Aorta (tissue), 5 donors: ENCODE results near the gene STOX2. TPM values are rescaled to one million over a fixed set of nuclear protein-coding genes. Genes with fewer than 3 reads are reported as not detected.

Experiments used
- ATAC-seq: fragments of 200-7000 bp; cut with Tn5 transposase; one replicate; pipeline ENCODE4 v1.9.1; 2022; ENCODE audit warnings: moderate library complexity; ENCODE audit not compliant: low FRiP score
- DNase-seq, 2 donors: peaks; one replicate each; pipeline ENCODE4 v3.0.0-alpha.2; 2020
- H3K27ac ChIP-seq, 2 donors: one replicate each; pipeline ENCODE4 v1.5.1; 2013; ENCODE audit warnings: low read length in 2 of 2, mild to moderate bottlenecking in 2 of 2, moderate library complexity in 2 of 2, control low read depth in 1 of 2, inconsistent platforms in 1 of 2, low read depth in 1 of 2
- H3K27me3 ChIP-seq, 2 donors: one replicate each; pipeline ENCODE4 v1.6.1; 2013; ENCODE audit warnings: control low read depth in 1 of 2, low read length in 1 of 2, mild to moderate bottlenecking in 1 of 2, moderate library complexity in 1 of 2; ENCODE audit not compliant: insufficient read depth in 2 of 2, control insufficient read depth in 1 of 2
- H3K36me3 ChIP-seq, 2 donors: one replicate each; pipeline ENCODE4 v1.6.1; 2013; ENCODE audit warnings: control low read depth in 1 of 2, low read length in 1 of 2, mild to moderate bottlenecking in 1 of 2; ENCODE audit not compliant: insufficient read depth in 2 of 2, control insufficient read depth in 1 of 2
- H3K4me1 ChIP-seq, 2 donors: one replicate each; pipeline ENCODE4 v1.6.1; 2013; ENCODE audit warnings: low read length in 2 of 2, control low read depth in 1 of 2, mild to moderate bottlenecking in 1 of 2, moderate library complexity in 1 of 2; ENCODE audit not compliant: insufficient read depth in 2 of 2, control insufficient read depth in 1 of 2
- H3K4me3 ChIP-seq, 2 donors: one replicate each; pipeline ENCODE4 v1.5.1; 2013; ENCODE audit warnings: low read length in 2 of 2, control low read depth in 1 of 2, mild to moderate bottlenecking in 1 of 2
- H3K9me3 ChIP-seq: one replicate; pipeline ENCODE4 v1.6.1; 2013; ENCODE audit warnings: mild to moderate bottlenecking, low read length; ENCODE audit not compliant: control insufficient read depth
- WGBS, 2 donors: extraction: QIAGEN DNeasy Blood & Tissue Kit; methylation state at CpG; one replicate each; pipeline ENCODE4 v1.1.7; 2013; 5-methylcytosine and 5-hydroxymethylcytosine counted together
- intact Hi-C, 2 donors: fragments of 100-400 bp; cut with DNase I; formaldehyde crosslinking; loops; one replicate each; pipeline versions ENCODE4 v1.14.2 to v1.15.0; 2022
- polyA plus RNA-seq, 2 donors: library from polyadenylated mRNA; stranded (reverse); fragments of 200-250 nt; gene quantifications; one replicate each; pipeline ENCODE4 v1.2.3, GENCODE V29; 2013
- total RNA-seq, 2 donors: library from RNA; stranded (reverse); fragmentation: NEBNext Ultra II Directional; extraction: Animal tissue kit (Norgen Biotek cat#: 25700); gene quantifications; one replicate each; pipeline ENCODE4 v1.2.1, GENCODE V29; 2021
- donor health status: healthy with polysubstance abuse.
- donor health status: Bipolar disorder and iron deficiency.
- donor health status: DM: no; HTN: no; CAD: no.
- donor health status: DM: no; HTN: no; CAD: no.
- donor health status: DM: yes; HTN: yes; CAD: no.

STOX2 gene
- total and polyA plus RNA-seq, 4 donors: 0.13 to 10.9 (median 3.1) TPM

DNA sequence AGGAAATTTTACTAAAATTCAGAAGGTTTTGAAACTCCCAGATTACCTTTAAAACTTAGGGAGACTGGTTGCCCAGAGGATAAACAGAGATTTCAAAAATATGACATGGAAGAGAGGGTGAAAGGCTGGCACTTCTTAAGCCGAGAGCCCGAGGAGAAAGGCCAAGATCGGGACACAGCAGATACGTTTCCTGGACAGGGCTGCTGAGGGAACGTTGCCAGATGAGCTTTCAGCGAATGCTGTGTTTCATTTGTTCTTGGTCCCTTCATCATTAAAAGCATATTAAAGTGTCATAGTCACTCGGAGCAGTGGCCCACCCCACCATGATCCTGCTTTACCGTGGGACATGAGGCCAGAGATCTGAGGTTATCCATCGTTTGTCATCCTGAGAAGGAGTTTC lies 37.9 kb upstream of the STOX2 start:
- no peaks in the 10 kb centered on the region for H3K27me3 ChIP-seq
- ATAC-seq (no peak), DNase-seq (no peak)
- 9 to 10% methylated on average over 9 of the region's 9 CpGs for WGBS, 2 donors
- no peak overlapping the region for H3K27ac ChIP-seq
- no peak overlapping the region for H3K4me3 ChIP-seq
- no peaks in the 10 kb centered on the region for H3K36me3 ChIP-seq
- H3K9me3 ChIP-seq: no peaks in the 10 kb centered on the region
- no peaks in the 10 kb centered on the region for H3K4me1 ChIP-seq
- intact Hi-C loops: no loop called here

DNA sequence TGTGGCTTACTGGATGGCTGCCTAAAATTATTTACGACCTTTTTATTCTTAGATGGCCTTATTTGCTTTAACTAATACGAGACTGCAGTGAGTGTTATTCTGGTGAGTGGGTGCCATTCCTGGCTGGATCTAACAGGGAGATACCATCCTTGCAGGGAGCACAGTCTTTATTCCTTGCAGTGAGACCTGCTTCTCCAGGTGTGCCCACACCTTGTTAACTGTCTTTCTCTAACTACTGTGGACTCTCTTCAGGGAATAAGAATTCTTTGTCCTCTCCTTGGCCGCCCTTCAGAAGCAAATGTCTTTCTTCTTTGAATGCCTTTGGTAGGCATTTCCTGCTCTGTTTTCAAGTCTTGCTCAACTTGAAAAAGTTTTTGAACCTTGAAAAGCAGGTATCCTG lies 34.1 kb upstream of the STOX2 start:
- H3K9me3 ChIP-seq: no peaks in the 10 kb centered on the region
- intact Hi-C loops: no loop called here
- no peak overlapping the region for H3K27ac ChIP-seq
- WGBS, 2 donors: 79 to 83% methylated on average over 3 of the region's 3 CpGs
- DNase-seq: no peak
- H3K4me3 ChIP-seq: no peak overlapping the region
- no peak for ATAC-seq
- no peaks in the 10 kb centered on the region for H3K36me3 ChIP-seq
- no peaks in the 10 kb centered on the region for H3K27me3 ChIP-seq
- H3K4me1 ChIP-seq: no peaks in the 10 kb centered on the region

DNA sequence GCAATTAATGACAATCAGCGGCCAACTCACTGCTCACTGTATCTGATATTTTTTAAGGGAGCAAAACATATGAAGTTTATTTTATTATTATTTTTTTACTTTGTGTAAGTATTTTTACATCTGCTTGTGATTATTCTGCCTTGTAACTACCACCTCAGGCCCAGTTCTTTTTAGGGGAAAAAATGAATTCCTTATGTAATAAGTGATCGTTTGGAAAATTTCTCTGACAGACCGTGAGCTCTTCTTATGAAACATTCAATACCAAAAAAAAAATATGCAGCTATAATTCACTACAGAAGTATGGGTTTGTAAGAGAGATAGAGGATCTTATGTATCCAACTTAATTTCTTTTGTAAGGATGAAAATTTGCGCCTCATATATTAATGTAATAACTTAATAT lies 33.5 kb upstream of the STOX2 start:
- intact Hi-C loops: no loop called here
- Histone ChIP-seq H3K4me1 (no peaks in the 10 kb centered on the region), H3K27me3 (no peaks in the 10 kb centered on the region), H3K27ac (no peak overlapping the region), H3K9me3 (no peaks in the 10 kb centered on the region), H3K4me3 (no peak overlapping the region), H3K36me3 (no peaks in the 10 kb centered on the region)
- DNase-seq (no peak), ATAC-seq (no peak)
- 86 to 87% methylated on average over 4 of the region's 4 CpGs for whole genome bisulfite sequencing, 2 donors

DNA sequence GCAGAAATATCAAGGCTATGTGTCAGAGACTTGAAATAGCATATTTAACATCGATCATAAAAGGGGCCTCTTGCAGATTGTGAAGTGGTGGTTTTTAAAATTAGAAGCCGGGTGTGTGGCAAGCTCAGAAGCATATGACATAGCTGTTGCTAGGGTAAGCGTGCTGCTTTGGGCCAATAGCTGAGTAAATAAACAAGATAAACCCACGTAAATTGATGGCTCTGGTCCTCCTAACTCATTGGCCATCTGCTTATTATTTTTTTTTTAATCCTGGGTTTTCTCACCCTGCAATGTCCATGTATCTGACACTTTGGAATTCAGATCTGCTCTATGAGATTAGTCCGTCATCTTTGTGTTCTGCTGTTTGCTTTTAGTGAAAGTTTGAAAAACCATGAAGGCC lies 32.6 kb upstream of the STOX2 start:
- ATAC-seq (no peak), DNase-seq (no peak)
- no peak overlapping the region for H3K27ac ChIP-seq
- intact Hi-C loops: no loop called here
- no peaks in the 10 kb centered on the region for H3K36me3 ChIP-seq
- 43 to 44% methylated on average over 5 of the region's 5 CpGs for WGBS, 2 donors
- no peak overlapping the region for H3K4me3 ChIP-seq
- no peaks in the 10 kb centered on the region for H3K9me3 ChIP-seq
- H3K27me3 ChIP-seq: no peaks in the 10 kb centered on the region
- H3K4me1 ChIP-seq: no peaks in the 10 kb centered on the region

DNA sequence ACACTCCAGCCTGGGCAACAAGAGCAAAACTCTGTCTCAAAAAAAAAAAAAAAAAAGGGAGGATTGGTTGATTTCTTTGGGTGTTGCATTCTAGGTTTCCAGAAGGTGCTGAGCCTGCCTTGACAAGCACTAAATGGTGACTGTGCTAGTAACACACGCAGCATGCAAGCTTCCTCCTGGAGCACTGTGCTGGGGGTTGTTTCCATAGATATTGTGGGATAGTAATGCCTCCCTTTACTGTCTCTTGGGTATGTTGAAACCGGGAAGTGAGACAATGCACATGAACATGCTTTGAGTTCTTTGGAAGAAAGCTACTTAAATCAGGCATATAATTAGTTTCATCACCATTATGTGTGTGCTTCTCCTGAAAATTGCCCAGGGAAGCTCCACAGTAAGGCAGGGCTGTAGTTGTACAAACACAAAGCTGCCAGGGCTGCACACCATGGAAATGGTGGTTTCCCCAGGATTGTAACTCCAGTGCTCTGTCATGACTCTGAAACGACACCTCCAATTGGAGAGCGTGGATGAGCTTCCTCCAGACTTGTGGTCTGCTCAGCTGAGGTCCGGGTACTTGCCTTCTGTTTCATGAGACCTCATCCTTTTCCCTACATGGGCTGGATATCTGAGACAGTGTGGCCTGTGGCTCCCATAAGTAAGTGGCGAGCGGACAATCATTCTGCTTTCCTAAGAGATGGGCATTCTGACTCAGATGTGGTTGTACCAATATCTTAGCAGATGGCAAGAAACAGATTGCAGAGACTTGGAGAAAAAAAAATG lies 31.5 kb upstream of the STOX2 start:
- intact Hi-C loops: no loop called here
- Histone ChIP-seq H3K36me3 (no peaks in the 10 kb centered on the region), H3K9me3 (no peaks in the 10 kb centered on the region), H3K27ac (no peak overlapping the region), H3K27me3 (no peaks in the 10 kb centered on the region), H3K4me1 (no peaks in the 10 kb centered on the region), H3K4me3 (no peak overlapping the region)
- no peak for ATAC-seq
- no peak for DNase-seq
- WGBS, 2 donors: 92 to 94% methylated on average over 7 of the region's 7 CpGs

DNA sequence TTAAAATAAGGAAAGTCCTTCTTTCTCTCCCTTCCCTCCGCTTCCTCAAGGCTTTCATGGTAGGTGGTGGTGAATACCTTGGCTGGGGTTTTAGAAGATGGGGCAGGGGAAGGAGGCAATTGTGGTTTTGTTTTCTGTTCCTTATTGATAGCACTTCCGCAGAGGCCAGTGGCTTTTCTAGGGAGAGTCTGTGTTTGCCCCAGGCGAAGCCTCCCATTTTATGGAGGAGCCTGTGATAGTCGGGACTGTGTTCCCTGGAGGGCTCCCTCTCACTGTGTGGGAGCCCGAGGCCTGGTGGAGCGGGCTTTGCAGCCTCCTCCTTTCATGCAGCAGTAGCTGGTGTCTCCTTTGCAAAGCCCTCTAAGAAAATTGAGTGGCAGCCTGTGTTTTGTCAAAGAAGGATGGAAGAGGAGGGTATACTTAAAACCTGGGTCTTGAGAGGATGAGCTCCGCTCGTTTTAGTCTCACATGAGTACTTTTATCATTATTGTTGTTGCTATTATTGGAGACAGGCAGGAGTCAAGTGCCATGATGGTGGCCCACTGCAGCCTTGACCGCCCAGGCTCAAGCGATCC lies 29.8 kb upstream of the STOX2 start:
- Histone ChIP-seq H3K36me3 (no peaks in the 10 kb centered on the region), H3K9me3 (no peaks in the 10 kb centered on the region), H3K27me3 (no peaks in the 10 kb centered on the region), H3K4me1 (no peaks in the 10 kb centered on the region), H3K4me3 (no peak overlapping the region), H3K27ac (peak overlapping the region; percentile 16 to 32)
- intact Hi-C loops: loop anchor here in 1 of 2 donors (5.0 kb wide), 1 partner anchor 33 kb away; no protein-coding TSS in a partner anchor
- DNase-seq (no peak), ATAC-seq (no peak)
- WGBS, 2 donors: 83 to 84% methylated on average over 10 of the region's 10 CpGs

DNA sequence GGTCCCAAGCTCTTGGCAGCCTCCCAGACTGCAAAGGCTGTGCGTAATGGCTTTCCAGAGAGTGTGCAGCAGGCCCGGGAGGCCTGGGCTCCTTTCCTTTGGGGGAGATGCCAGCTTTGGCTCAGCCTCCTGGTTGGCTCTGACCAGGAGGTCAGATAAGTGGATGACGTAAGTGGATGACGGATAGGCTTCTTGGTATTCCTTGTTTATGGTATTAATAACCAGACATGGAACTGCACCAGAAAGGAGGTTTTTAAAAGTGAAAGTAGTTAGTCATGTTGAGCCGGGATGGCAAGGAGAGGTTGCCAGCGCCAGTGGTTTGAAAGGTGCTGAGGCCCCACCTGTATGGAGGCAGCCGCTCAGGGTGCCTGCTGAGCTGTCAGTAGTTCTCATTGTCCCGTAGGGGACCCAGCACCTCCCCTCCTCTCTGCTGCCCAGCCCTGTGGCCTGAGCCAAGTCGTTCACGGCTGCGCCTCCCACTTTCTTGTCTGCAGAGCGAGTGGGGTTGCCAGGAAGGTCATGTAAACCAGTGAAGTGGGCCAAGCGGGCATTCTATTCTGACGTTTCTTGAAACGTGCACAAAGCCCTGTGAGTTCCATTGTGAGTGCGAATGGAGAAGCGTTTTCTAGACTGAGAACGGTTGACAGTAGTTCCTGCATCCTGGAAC lies 28.7 kb upstream of the STOX2 start:
- Histone ChIP-seq H3K36me3 (no peaks in the 10 kb centered on the region), H3K27me3 (no peaks in the 10 kb centered on the region), H3K4me1 (no peaks in the 10 kb centered on the region), H3K4me3 (peak overlapping the region in 1 of 2 donors; percentile 10), H3K27ac (peak overlapping the region; percentile 0 to 32), H3K9me3 (no peaks in the 10 kb centered on the region)
- peak; percentile 83 to 94 for DNase-seq
- intact Hi-C loops: loop anchor here in 1 of 2 donors (5.0 kb wide), 1 partner anchor 34 kb away; no protein-coding TSS in a partner anchor
- peak; percentile 93 for ATAC-seq
- WGBS, 2 donors: 3 to 5% methylated on average over 18 of the region's 18 CpGs

DNA sequence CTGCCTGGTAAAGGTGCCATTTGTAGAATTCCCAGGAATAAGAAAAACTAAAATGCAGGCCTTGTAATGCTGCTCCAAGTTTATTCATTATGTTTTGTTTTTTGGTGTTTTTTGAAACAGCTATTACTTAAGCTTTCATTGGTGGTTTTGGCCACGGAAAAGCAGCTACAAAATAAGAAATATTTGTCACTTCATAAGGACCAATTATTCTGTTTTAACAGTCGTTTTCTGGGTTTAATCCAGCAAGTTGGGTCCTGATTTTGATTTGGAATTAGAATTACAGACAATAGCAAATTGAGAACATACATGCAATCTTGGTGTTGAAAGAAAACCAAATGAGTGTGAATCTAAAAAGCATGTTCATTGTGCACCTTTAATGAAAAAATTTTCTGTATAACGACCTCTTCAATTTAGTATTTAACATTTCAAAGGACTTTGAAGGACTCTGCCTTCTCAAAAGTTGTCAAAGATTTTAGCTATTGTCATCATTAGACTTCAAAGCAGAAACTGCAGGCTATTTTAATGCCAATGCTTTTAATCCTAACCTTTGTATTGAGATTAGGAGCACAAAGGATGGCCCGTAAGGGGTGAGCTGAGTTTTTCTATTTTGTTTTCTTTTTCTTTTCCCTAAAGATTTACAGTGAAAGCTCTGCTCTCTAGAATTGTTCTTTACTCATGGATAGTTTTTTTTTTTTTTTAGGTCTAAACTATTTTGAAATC lies 26.7 kb upstream of the STOX2 start:
- Histone ChIP-seq H3K9me3 (no peaks in the 10 kb centered on the region), H3K27ac (no peak overlapping the region), H3K36me3 (no peaks in the 10 kb centered on the region), H3K4me1 (no peaks in the 10 kb centered on the region), H3K4me3 (no peak overlapping the region), H3K27me3 (no peaks in the 10 kb centered on the region)
- ATAC-seq (no peak), DNase-seq (no peak)
- WGBS, 2 donors: 87 to 92% methylated on average over 4 of the region's 4 CpGs
- intact Hi-C loops: loop anchor here (2.0 to 5.0 kb wide), 2 partner anchors 26 to 36 kb away; partner anchors contain the start of gene STOX2 (in 1 of the 2)
